GM19025 (cell line): Measurements from ENCODE around the gene ME2.
A peak's percentile ranks its signal among the peaks of the same experiment; 100 is the strongest.
"Not testable (repeated sequence)": the region's sequence is repeated elsewhere in the genome, so short reads cannot be mapped to it uniquely, and the experiment has no call there.

Source experiments
- ATAC-seq: cut with Tn5 transposase; IDR thresholded peaks from one replicate; pipeline ENCODE4 v1.9.1; 2021; ENCODE audit warnings: mild to moderate bottlenecking, low read depth, moderate library complexity; ENCODE audit not compliant: unreplicated experiment

ME2 gene

GRCh38 chr18:50859793-50860555 is 18.9 kb upstream of the ME2 start:
- no peak for ATAC-seq

GRCh38 chr18:50861617-50862016 is 17.3 kb upstream of the ME2 start:
- no peak for ATAC-seq

GRCh38 chr18:50862401-50862800 is 16.5 kb upstream of the ME2 start:
- no peak for ATAC-seq

- ATAC-seq: no peak
Measured at GRCh38 chr18:50863840-50864375, 15.0 kb upstream of the ME2 start.

GRCh38 chr18:50866765-50867164 is 12.2 kb upstream of the ME2 start:
- ATAC-seq: no peak

GRCh38 chr18:50869150-50869549 is 9.8 kb upstream of the ME2 start:
- no peak for ATAC-seq

- ATAC-seq: no peak
Measured at GRCh38 chr18:50870138-50870845, 8.6 kb upstream of the ME2 start.

- ATAC-seq: no peak
Measured at GRCh38 chr18:50871846-50872245, 7.1 kb upstream of the ME2 start.

GRCh38 chr18:50875966-50876536 is 2.9 kb upstream of the ME2 start:
- no peak for ATAC-seq

GRCh38 chr18:50877545-50878265 is 1.2 kb upstream of the ME2 start:
- no peak for ATAC-seq

- ATAC-seq: peak; percentile 30
Measured at GRCh38 chr18:50879302-50880118, 592 bp downstream of the ME2 start.

- no peak for ATAC-seq
Measured at GRCh38 chr18:50880119-50880465, 1.2 kb downstream of the ME2 start.

- ATAC-seq: not testable (repeated sequence)
Measured at GRCh38 chr18:50880944-50881343, 2.0 kb downstream of the ME2 start.

GRCh38 chr18:50886929-50887328 is 8.0 kb downstream of the ME2 start:
- no peak for ATAC-seq

GRCh38 chr18:50895350-50896045 is 16.6 kb downstream of the ME2 start:
- no peak for ATAC-seq

GRCh38 chr18:50896093-50896492 is 17.2 kb downstream of the ME2 start:
- no peak for ATAC-seq

GRCh38 chr18:50898919-50899318 is 20.0 kb downstream of the ME2 start:
- no peak for ATAC-seq

GRCh38 chr18:50902797-50903196 is 23.9 kb downstream of the ME2 start:
- no peak for ATAC-seq

- ATAC-seq: no peak
Measured at GRCh38 chr18:50906843-50907242, 27.9 kb downstream of the ME2 start.
